Stimulated activated naive CD8-positive, alpha-beta T cell treated with anti-CD3 and anti-CD28 coated beads, Interleukin-15, Interleukin-2, amounts not matched to agents 100 ng/mL and 50 ng/mL, for 24 hours (primary cell): ENCODE results near the gene AIFM3.
A peak's percentile ranks its signal among the peaks of the same experiment; 100 is the strongest.

ENCODE experiments used
- H3K27ac Mint-ChIP-seq: one replicate; pipeline ENCODE4 v1.8.0; 2021; ENCODE audit warnings: mild to moderate bottlenecking, mixed read lengths
- H3K27me3 Mint-ChIP-seq: one replicate; pipeline ENCODE4 v1.8.0; 2021; ENCODE audit warnings: mixed read lengths
- H3K36me3 Mint-ChIP-seq: one replicate; pipeline ENCODE4 v1.8.0; 2021; ENCODE audit warnings: low read depth, mixed read lengths
- H3K4me1 Mint-ChIP-seq: one replicate; pipeline ENCODE4 v1.8.0; 2021; ENCODE audit warnings: low read depth, mixed read lengths
- H3K4me3 Mint-ChIP-seq: one replicate; pipeline ENCODE4 v1.8.0; 2021; ENCODE audit warnings: mild to moderate bottlenecking, mixed read lengths
- H3K9me3 Mint-ChIP-seq: one replicate; pipeline ENCODE4 v1.8.0; 2021; ENCODE audit warnings: mixed read lengths

Gene AIFM3

DNA sequence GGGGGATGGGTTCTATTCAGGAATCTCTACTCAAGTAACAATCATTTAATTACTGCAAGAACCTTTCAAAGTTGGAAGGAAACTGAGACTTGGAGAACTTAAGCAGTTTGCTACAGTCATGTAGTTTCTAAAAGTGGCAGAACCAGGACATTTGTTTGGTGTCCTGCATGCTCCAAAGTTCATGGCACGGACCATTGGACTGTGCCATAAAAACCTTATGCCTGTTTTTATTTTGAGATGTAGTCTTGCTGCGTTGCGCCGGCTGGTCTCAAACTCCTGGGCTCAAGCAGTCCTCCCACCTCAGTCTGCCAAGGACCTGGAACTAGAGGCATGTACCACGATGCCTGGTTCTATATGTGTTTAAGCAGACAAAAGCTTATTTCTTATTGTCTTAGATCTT lies 18.6 kb upstream of the AIFM3 start:
- Mint-ChIP-seq H3K9me3 (no peaks in the 10 kb centered on the region), H3K27ac (no peak overlapping the region), H3K36me3 (peaks cover 54% of the 10 kb centered on the region), H3K4me1 (peaks cover 40% of the 10 kb centered on the region), H3K4me3 (no peak overlapping the region), H3K27me3 (no peaks in the 10 kb centered on the region)

DNA sequence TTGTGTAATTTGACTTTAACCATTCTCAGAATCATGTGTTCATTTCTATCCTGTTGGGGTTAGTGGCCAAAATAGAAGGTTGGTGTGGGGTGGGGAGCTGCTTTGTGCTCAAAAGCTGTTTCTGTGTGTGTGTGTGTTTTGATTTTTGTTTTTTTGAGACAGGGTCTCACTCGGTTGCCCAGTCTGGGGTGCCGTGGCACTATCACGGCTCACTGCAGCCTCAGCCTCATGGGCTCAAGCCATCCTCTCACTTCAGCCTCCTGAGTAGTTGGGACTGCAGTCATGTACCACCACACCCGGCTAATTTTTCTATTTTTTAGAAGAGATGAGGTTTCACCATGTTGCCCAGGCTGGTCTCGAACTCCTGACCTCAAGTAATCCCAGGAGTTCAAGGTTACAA lies 18.1 kb upstream of the AIFM3 start:
- Mint-ChIP-seq H3K9me3 (no peaks in the 10 kb centered on the region), H3K4me3 (no peak overlapping the region), H3K4me1 (peaks cover 35% of the 10 kb centered on the region), H3K27ac (no peak overlapping the region), H3K27me3 (no peaks in the 10 kb centered on the region), H3K36me3 (peaks cover 54% of the 10 kb centered on the region)

DNA sequence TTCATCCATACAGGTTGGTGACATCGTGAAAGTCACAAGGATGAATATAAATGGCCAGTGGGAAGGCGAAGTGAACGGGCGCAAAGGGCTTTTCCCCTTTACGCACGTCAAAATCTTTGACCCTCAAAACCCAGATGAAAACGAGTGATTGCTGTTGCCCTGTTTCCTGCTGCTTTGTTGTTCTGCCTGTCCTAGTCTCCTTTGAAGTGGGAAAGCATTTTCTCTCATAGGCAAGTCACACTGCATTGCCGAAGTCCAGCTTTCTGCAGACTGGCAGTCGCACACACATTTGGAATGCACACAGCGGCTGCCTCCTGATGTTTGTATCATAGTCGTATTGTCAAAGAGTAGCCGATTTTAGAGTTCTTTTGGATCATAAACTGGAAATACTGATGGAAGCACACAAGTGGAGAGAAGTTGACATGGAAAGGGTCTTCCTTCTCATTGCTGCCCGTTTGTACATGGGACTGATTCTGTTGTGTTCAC lies 17.3 kb upstream of the AIFM3 start:
- H3K4me1 Mint-ChIP-seq = peaks cover 35% of the 10 kb centered on the region
- H3K9me3 Mint-ChIP-seq = no peaks in the 10 kb centered on the region

DNA sequence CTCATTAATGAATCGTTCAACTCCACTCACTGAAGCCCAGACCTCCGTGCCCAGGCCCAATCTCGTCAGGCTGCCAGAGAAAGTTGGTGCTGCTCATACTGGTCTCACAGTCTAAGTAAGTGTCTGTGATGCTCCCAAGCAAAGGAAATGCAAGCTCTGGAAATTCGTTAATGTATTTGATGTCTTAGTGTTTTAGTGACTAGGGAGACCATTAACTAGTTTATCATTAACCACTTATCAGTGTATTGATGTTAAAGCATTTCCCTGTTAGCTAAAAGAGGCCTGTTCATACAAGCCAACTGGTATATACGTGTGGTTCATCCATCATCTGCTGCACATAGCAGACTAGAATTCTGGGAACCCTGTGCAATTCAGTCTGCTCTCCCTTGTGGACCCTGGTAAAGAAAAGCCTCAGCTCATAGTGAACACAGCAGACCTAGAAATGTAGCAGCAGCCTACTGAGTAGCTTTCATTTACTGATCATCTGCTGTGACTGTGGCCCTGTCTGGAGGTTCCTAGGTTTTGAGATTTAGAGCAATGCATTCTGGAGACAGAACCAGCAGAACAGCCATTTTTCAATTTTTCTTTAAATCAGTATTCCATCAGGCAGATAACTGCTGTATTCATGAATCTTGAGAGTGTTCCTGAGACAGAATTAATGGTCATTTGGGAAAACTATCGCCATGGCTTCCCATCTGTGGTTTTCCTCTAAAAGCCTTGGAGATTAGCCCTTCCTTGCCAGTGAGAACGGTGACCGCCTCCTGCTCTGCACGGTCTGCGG lies 15.7 kb upstream of the AIFM3 start:
- H3K27me3 Mint-ChIP-seq = peaks cover 2% of the 10 kb centered on the region
- H3K4me1 Mint-ChIP-seq = peaks cover 24% of the 10 kb centered on the region
- no peaks in the 10 kb centered on the region for H3K9me3 Mint-ChIP-seq
- no peak overlapping the region for H3K27ac Mint-ChIP-seq
- H3K36me3 Mint-ChIP-seq = peaks cover 48% of the 10 kb centered on the region
- H3K4me3 Mint-ChIP-seq = no peak overlapping the region

More for the DNA sequence above, 17.3 kb upstream of the AIFM3 start:
- H3K27ac Mint-ChIP-seq = no peak overlapping the region
- no peaks in the 10 kb centered on the region for H3K27me3 Mint-ChIP-seq
- peaks cover 58% of the 10 kb centered on the region for H3K36me3 Mint-ChIP-seq
- no peak overlapping the region for H3K4me3 Mint-ChIP-seq

DNA sequence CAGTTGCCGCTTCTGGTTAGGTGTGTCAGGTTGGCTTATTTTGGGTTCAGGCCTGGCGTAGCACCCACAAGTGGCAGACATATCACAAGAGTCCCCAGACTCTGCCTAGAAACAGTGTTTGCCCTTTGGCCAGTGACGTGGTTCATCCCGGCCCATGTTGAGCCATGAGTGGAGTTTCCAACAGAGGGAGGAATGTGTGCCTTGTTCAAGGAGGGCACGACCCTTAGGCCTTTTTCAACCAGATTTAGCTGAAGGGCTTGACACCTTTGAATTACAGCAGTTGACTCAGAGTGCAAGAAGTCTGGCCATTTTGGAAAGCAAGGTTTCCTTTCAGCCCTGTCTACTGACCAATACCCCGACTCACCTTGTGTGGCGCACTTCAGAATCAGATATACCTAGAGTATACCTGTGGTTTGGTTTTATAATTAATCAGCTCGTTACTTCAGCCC lies 15.1 kb upstream of the AIFM3 start:
- Mint-ChIP-seq H3K27ac (no peak overlapping the region), H3K4me1 (peaks cover 23% of the 10 kb centered on the region)

DNA sequence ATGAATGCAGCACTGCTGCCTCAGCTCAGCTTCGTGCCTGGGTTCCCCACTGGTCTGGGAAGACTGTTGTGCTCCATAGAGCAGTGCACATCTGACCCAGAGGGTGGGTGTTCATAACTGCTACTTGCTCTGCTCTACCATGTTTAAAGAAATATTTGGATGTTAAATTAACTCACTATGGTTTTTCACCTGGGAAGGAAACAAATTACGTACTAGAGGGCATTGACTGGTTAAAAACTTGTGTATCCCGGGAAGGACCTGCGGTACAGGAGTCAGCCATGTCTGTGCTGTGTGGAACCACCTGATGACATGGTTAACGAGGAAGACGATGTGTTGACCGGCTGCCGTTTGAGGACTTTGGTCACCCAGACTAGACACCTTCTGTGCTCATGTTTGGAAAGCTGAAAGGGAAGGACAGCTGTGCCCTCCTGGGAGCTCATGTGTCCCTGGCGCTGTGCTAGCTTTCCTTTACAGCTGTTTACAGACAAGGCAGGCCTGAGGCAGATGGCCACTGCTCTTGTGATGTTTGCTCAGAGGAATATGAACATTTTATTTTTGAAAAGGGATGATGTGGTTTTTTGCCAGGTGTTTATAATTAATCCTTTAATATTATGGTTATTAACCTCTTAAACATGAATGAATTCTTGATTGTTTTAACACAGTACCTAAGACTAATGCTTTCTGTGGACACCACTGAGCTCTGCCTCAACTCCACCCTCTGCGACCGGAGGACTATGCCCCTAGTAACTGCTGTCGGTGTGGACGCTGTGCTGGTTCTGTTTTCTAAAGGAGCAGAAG lies 14.3 kb upstream of the AIFM3 start:
- Mint-ChIP-seq H3K4me3 (no peak overlapping the region), H3K9me3 (no peaks in the 10 kb centered on the region), H3K27ac (no peak overlapping the region), H3K4me1 (peaks cover 19% of the 10 kb centered on the region), H3K36me3 (peaks cover 44% of the 10 kb centered on the region), H3K27me3 (peaks cover 7% of the 10 kb centered on the region)

More for the DNA sequence above, 15.1 kb upstream of the AIFM3 start:
- H3K36me3 Mint-ChIP-seq = peaks cover 45% of the 10 kb centered on the region
- no peaks in the 10 kb centered on the region for H3K9me3 Mint-ChIP-seq
- H3K27me3 Mint-ChIP-seq = peaks cover 7% of the 10 kb centered on the region
- H3K4me3 Mint-ChIP-seq = no peak overlapping the region

DNA sequence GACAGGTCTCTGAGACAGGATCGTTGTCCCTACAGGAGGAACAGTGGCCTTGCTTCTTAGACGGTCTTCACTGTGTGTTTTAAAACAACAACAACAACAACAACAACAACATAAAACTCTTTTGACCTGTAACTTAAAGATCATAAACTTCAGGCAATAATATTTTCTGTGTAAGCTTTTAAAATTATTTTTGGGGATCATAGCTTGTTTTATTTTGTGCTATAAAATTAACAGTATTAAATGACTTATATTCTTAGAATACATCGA lies 13.8 kb upstream of the AIFM3 start:
- Mint-ChIP-seq H3K27ac (no peak overlapping the region), H3K36me3 (peaks cover 38% of the 10 kb centered on the region), H3K9me3 (no peaks in the 10 kb centered on the region), H3K4me1 (peaks cover 19% of the 10 kb centered on the region), H3K4me3 (no peak overlapping the region), H3K27me3 (peaks cover 12% of the 10 kb centered on the region)

DNA sequence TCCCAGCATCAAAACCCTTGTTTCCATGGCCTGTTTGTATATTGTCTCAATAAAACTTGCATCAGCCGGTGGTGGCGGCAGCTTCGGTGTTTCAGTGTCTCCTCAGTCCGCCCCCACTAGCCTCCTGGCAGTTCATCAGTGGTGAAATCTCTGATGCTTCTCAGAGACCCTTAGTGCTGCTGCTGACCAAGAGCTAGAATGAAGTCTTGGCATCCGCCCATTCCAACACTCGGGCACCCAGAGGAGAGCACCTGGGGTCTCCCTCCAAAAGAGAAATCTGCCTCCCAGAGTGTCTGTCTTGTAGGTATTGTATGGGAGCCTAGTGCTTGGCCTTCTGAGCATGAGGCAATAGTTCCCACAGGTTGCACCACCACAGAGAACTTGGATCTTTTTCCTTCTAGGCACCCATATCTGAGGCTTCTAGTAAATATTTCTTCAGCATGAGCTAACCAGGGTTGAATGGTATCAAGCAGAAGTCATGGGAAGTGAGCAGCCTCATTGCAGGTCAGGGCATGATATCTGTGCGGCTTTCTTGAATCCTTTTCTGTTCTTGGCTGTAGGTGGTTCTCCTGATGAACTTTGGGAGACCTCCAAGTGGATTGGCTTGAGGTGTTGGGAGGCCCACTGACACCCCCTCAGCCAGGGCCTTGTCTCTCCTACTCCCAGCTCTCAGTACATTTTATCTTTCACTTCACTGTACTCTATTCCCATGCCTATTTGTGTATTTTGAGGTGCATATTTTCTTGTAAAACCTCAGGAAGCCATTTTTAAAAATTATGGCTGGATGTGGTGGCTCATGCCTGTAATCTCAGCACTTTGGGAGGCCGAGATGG lies 13.2 kb upstream of the AIFM3 start:
- Mint-ChIP-seq H3K27me3 (peaks cover 13% of the 10 kb centered on the region), H3K27ac (peak overlapping the region; percentile 68), H3K36me3 (peaks cover 38% of the 10 kb centered on the region), H3K4me1 (peaks cover 15% of the 10 kb centered on the region), H3K4me3 (no peak overlapping the region), H3K9me3 (no peaks in the 10 kb centered on the region)

DNA sequence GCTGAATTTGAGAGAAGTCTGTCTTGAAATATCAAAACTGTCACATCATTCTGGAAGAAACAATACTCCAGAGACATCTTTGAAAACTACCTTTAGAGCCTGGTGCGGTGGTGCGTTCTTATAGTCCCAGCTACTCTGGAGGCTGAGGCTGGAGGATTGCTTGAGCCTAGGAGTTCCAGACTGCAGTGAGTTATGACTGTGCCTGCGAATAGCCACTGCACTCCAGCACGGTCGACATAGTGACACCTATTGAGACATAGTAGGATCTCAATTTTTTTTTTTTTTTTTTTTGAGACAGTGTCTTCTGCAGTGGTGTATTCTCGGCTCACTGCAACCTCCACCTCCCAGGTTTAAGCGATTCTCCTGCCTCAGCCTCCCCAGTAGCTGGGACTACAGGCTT lies 11.5 kb upstream of the AIFM3 start:
- peaks cover 17% of the 10 kb centered on the region for H3K27me3 Mint-ChIP-seq
- H3K4me3 Mint-ChIP-seq = no peak overlapping the region
- peaks cover 27% of the 10 kb centered on the region for H3K36me3 Mint-ChIP-seq
- no peaks in the 10 kb centered on the region for H3K9me3 Mint-ChIP-seq
- H3K4me1 Mint-ChIP-seq = peaks cover 13% of the 10 kb centered on the region
- no peak overlapping the region for H3K27ac Mint-ChIP-seq

DNA sequence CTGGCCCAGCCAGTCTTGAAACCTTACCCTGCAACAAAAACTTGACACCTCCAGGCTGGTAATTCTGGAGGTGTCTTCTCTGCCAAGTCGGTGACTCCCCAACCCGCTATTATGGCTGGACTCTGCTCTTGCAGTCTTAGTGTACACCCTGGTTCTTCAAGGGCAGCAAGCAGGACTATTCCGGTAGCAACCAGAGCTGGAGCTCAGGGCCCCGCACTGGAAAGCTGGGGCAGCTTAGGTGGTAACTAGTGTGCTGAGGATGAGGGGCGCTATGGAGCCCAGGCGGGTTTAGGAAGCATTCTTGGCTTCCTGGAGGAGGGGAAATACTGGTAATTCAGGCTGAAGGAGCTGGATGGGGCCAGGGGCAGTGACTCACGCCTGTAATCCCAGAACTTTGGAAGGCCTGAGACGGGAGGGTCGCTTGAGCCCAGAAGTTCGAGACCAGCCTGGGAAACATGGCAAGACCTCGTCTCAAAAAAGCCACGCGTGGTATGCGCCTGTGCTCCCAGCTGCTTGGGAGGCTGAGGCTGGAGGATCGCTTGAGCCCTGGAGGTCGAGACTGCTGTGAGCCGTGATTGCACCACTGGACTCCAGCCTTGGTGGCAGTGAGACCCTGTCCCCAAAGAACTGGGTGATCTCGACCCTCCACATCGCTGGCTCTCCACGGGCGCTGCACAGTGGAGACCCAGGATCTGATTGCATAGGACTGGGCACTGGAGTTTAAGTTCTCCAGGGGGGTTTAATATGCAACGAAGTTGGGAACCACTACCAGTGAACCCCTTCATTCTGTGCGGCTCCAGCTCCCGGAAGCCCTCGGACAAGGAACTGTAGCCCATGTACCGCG lies 10.6 kb upstream of the AIFM3 start:
- Mint-ChIP-seq H3K27ac (no peak overlapping the region), H3K4me1 (peaks cover 15% of the 10 kb centered on the region), H3K27me3 (peaks cover 17% of the 10 kb centered on the region), H3K36me3 (peaks cover 20% of the 10 kb centered on the region), H3K9me3 (no peaks in the 10 kb centered on the region), H3K4me3 (peak overlapping the region; percentile 53)

DNA sequence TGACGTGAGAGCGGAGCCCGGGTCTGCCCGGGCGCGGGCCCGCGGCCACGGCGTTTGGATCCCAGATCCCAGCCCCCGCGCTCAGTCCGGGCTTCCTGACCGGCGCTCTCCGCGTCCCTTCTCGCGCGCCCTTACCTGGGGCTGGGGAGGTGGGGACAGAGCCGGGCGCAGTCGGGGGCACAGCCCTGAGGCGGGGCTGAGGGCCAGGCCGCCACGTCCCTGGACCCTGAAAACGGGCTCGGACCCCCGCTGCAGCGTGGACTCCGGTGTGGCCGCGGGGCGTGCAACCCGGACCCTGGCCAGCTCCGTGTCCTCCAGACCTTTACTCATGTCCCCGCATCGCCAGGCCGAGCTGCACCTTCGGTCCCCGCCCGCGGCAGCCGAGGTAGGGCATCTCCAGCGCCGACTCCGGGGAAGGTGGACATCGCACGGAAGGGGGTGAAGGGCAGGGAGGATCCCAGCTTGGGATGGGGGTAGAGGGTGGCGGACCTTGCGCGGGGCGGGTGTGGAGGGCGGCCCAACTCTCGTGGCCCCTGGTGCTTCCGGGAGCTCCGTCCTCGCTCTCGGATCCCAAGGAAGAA lies 9.9 kb upstream of the AIFM3 start:
- H3K36me3 Mint-ChIP-seq = peaks cover 15% of the 10 kb centered on the region
- no peaks in the 10 kb centered on the region for H3K9me3 Mint-ChIP-seq
- no peak overlapping the region for H3K27ac Mint-ChIP-seq
- H3K4me1 Mint-ChIP-seq = peaks cover 19% of the 10 kb centered on the region
- H3K4me3 Mint-ChIP-seq = peak overlapping the region; percentile 58
- H3K27me3 Mint-ChIP-seq = peaks cover 17% of the 10 kb centered on the region

DNA sequence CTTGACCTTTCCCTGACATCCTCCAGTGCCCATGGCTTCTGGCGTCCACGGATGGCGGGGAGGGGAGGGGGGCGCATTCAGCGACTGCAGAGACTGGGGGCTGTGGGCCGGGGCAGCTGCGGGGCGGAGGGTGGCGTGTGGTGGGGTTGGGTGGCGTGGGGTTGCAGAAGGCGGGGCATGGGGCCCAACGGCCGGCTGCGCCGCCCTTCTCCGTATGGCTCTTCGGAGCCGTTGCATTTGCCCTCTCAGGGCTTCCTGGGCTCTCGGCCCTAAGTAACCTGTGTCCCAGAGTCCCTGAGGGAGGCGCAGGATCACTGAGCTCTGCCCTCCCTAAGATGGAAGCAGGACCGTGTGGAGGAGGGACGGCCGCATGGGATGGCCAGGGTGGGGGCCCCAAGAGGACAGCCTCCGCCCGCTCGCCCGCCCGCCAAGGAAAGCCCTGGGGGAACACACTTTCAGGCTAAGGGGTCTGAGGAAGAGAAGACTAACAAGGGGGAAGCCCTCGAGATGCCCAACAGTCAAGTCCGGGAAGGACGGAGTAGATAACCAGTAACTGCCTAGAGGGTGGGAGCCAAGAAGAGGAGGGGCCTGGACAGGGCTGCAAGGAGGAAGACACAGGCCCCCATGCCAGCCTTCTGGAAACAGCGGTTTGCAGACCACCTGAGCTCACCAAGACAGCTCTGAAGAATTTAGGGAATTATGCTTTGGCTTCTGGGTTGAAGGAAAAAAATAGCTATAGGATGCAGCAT lies 9.2 kb upstream of the AIFM3 start:
- Mint-ChIP-seq H3K4me3 (peak overlapping the region; percentile 58), H3K27me3 (peaks cover 17% of the 10 kb centered on the region), H3K36me3 (peaks cover 10% of the 10 kb centered on the region), H3K27ac (no peak overlapping the region), H3K4me1 (peaks cover 19% of the 10 kb centered on the region), H3K9me3 (no peaks in the 10 kb centered on the region)
